NCI-H524 treated with DMSO at 0.1 percent for 48 hours (cell line): Measurements from ENCODE around the gene F5.
A peak's percentile ranks its signal among the peaks of the same experiment; 100 is the strongest.
"Not testable (repeated sequence)": the region's sequence is repeated elsewhere in the genome, so short reads cannot be mapped to it uniquely, and the experiment has no call there.

Experiments
- DNase-seq: peaks from one replicate; lab custom pipeline; 2025; lab: John Stamatoyannopoulos, UW

Gene F5

DNA sequence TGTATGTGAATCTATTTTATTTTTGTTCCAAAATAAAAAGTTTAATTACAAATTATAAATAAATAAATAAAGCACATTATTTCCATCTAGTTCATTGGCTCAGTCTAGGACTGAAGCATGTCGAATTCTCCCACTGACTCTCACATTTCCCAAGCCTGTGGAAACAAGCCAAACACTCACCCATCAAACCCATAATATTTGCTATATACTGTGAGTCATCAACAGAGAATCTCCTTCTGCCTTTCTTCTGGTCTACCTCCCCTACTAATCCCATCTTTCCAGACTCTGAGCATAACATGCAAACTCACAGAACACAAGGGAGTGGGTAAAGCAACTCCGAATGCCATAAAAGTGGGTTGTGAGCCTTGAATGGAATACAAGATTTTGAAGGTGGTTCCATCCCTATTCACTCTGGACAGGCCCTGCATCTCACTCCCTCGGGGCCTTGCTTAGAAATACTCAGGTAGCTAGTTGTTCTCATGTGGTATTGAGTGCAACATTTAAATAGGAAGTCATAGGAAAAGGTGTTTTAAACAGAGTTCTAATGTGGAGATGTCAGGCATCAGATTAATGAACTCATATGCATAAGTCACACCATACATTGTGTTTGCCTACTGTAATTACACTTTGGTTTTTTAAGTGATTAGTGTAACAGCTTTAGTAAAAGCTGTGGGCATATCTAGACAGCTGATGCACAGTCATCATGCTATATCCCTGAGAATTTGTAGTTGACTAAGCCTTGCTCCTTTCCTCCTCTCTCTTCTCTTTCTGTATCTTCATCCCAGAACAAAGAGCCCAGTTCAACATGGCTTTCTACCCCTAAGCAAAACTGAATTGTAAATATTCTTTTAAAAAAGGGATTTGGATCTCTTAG, 47.0 kb downstream of the F5 start:
- DNase-seq, result no peak

DNA sequence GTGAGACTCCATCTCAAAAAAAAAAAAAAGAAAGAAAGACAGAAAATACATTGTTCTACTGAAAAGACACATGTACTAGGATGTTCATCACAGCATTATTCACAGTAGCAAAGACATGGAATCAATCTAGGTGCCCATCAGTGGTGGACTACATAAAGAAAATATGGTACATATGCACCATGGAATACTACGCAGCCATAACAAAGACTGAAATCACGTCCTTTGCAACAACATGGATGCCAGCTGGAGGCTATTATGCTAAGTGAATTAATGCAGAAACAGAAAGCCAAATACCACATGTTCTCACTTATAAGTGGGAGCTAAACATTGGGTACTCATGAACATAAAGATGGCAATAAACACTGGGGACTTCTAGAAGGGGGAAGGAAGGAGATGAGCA, 51.6 kb downstream of the F5 start:
- DNase-seq, result no peak

GRCh38 chr1:169533528-169534190, 52.6 kb downstream of the F5 start:
- not testable (repeated sequence) for DNase-seq

GRCh38 chr1:169530448-169530847, 55.8 kb downstream of the F5 start:
- no peak for DNase-seq

DNA sequence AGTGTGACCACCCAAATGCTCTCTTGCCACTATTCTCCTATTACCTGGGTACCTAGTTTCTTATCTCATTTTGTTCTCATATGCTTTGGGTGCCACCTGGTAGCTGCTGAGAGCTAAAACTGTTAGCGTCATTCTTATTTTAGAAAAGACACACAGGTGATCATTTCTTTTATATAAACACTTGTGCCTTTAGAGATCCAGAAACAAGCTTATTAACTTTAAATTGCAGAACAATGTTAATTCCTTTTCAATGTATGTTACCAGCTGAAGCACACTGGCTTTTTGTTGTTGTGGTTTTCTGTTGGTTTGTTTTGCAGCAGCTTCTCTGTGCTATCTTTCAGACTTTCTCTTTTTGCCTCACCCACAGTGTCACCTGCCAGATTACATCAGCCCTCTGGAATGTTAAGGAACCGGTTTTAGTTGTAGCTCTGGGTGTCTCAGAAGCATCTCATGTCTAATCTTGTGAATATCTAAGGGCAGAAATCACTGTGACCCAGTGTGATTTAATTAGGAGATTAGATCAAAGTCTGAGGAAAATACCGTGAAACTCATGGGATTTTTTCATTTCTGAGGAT, 57.1 kb downstream of the F5 start:
- DNase-seq, result no peak

DNA sequence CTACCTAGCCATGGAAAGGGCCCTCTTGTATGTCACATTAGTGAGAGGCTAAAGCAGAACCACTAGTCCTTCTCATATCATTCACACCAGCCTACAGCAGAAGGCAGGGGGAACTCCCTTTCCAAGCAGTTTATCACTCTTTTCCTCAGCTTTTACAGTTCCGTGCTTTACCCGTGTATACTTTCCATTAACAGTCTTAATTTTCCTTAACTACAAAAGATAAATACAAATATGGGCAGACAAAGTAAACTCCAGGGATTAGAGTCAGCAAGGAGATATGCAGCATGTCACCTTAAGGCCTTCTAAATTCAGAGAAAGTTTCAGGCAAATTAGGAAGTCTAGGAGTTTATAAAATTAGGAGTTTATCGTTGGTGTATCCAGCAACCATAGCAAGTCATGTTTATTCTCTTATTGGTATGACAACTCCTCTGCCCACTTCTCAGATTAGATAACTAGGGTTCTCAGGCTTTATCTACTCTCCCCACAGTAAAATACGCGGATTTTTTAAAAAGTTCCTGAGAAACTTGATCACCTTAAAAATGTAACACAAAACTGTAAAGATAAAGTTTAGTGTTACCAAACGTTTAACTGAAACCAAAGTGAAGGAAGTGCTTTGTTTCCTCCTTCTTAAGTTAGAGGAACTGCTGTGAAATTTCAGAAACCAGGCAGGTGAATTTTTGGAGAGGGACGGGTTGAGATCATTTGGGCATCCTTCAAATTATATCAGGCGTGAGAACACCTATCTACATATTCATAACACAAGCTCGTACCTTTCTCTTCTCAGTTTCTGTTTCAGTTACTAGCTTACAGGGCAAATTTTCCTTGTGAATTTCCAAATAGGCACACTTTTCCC, 57.8 kb downstream of the F5 start:
- DNase-seq, result no peak

GRCh38 chr1:169527451-169528214, 58.6 kb downstream of the F5 start:
- DNase-seq, result no peak

DNA sequence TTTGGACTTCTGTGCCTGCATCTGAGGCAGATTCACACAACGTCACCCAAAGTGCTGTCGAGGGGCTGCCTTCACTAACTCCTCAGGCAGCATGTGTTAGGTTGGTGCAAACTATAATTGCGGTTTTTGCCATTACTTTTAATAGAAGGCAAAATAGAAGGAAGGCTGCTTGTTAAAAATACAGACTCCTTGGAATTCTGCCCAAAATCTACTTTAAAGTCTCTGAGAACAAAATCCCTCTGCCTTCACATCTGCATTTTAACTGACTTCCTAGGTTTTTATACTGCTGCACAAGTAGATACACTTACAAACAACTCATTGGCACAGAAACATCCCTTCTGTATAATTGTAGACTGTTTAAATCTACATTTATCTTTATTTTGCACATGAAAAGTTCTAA, 59.3 kb downstream of the F5 start:
- no peak for DNase-seq

- no peak for DNase-seq
Measured at GRCh38 chr1:169526120-169526832, 60.0 kb downstream of the F5 start.

DNA sequence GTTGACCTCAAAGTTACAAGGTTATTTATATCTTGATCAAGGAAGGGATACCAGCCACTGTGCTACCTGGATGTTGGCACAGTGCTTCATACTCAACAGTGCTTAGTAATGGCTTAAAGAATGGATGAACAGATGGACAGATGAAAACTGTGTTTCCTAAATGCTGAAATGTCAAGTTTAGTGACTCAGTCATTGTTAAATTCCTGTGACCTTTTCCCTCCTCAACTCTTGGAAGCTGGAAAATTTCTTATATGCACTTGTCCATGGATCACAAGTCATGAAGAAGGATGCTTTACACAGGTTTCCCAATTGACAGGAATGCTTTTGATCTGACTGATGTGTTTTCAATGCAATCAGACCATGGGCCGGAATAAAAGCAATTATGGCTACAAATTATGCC, 60.9 kb downstream of the F5 start:
- DNase-seq, result no peak

GRCh38 chr1:169523904-169524303, 62.4 kb downstream of the F5 start:
- no peak for DNase-seq

DNA sequence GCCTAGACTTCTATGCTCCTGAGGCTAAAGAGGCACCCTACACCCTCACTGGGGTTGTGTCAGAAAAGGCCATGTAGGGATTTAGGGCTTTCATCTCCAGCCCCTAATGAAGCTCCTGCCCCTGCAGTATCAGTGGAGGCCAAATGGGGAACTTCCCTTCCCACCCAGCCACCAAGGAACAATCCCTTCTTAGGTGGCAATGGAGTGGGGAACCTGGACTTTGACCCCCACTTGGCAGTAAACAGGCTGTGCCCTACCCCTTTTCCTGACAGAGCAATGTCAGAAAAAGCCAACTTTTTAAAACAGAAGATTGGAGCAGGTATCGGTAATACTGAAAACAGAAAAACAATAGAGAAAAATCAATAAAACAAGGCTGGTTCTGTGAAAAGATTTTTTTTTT, 65.1 kb downstream of the F5 start:
- no peak for DNase-seq

GRCh38 chr1:169517558-169518186, 68.6 kb downstream of the F5 start:
- DNase-seq, result no peak

- DNase-seq, result no peak
Measured at GRCh38 chr1:169515641-169516040, 70.6 kb downstream of the F5 start.

DNA sequence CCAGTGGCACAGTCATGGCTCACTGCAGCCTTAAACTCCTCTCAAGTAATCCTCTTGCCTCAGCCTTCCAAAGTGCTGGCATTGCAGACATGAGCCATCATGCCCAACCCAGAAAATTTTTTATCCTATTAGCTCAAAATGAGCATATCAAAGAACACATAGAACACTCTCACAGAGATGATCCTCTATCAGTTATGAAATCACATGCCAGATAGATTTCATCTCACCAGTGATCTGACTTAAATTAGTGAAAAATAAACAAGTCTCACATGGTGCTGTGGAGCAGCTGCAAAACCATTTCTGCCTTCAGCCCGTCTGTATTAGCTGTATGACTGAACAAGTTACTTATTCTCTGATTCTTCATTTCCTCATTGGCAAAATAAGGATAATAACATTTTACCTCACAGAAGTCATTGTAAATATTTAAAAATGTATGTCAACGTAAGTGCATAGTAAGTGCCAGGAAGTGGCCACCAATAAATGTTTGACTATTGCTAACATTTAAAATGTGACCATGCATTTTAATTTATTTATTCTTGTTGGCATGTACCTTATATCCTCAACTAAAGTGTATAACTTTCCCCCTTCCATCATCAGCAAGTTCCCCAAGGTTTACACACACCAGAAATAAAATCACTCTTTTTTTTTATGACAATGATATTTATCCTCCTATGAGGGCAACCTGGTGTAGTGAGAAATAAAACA, 71.6 kb downstream of the F5 start:
- DNase-seq, result no peak

DNA sequence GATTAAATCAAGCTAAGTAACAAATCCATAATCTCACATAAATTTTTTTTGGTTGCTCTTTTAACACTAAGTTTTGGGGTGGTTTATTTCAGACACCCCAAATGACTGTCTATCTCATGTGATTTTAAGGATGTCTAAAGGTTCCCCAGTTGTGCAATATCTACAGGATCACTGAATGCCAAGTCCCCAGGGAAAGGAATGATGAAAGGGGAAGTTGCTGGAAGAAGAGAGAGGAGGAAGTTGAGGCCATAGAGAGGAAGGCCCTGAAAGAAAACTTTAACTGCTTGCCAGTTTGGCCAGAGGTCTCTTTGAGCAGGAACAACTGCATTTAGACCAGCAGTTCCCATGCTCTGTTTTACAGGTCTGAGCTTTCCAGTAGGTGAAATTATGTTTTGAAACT, 73.1 kb downstream of the F5 start:
- no peak for DNase-seq

DNA sequence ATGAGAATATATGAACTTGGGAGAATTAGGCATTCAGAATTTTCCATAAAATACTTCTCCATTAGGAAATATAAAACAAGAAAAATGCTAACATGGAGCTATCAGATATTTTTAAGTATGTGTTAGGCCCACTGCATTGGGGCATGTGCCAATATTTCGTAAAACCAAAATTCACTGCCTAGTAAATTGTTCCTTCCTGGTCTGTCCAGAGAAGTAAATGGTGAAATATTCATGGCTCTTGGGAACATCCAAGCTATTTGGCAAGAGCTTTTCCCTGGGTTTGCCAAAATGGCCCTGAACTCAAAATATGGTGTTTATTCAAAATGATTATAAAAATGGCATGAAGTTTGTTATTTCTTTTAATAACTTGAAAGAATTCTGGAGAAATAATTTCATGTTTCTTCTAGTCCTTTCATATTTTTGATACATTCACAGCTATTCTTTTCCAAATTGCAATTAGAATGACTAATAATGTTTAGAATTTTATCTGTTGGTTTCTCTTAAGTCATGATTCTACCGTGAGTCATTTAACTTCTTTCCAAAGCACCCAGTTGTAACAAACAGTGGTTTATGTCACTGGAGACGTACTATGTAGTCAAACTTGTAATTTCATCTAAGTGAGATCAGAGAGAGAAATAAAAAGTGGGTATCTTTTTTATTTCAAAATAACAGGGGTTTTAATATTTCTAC, 74.8 kb downstream of the F5 start:
- no peak for DNase-seq

DNA sequence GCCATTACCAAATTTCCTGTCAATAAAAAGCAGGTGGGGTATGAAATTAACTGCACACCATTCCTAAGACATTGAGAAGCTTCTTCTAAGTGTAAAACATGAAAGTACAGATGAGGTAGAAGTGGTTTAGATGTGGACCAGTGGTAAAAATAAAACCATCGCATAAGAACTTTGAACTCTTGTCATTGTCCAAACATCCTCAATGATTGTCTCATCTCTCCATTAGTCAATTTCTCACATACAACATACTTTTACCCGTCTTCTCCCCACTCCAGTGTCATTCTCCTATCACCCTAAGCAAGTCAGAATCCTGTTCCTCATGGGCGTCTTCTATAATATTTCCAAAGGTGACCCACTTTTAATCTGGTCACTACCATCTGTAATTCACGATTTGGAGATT, 76.2 kb downstream of the F5 start:
- no peak for DNase-seq

DNA sequence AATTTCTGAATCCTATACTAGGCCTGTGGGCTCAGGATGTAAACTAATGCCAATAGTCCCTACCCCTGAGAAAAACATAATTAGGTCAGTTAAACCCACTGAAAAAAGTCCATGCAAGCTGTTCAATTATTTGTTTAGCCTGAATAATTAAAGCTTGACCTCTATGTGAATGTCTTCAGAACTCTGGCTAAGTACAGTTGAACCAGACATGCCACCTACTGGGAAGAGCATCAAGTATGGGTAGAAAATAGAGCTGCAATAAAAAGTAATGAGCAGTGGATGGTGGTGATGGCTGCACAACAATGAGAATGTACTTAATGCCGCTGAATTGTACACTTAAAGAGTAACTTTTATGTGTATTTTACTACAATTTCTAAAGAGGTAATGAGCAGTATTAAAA, 76.9 kb downstream of the F5 start:
- peak; percentile 7 for DNase-seq
